ENCODE results near the gene RPL38.

RPL38 gene

DNA sequence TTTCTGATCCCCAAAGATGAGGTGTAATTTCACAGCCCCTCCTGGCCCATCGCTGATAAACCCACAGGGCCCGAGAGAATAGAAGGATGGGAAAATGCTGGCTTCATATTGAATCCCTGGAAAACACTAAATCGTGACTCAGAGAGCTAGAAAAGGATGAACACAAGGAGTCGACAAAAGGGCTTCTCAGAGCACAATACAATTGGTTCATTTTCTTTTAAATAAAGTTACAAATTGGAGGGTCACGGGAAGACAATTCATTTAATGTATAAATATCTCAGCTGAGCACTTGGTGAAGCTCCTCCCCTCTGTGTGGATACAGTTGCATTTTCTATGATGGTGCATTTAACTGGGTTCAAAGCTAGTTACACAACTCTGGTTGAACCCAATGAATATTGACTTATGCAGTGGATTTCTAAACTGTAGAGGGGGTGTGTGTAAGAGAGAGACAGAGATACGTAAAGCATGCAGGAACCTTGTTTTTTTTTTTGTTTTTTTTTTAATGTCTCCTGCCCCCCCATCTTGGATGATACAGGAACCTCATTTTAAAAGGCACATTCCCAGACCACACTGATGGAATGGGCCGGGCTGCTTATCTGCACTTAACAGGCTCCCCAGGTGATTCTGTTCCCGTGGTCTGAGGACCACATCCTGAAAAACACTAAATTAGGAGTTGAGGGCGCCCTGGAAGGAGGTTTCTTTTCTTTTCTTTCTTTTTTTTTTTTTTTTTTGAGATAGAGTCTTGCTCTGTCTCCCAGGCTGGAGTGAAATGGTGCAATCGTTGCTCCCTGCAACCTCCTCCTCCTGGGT is 24.0 kb downstream of the RPL38 start:
- no peak for DNase-seq (ENCODE audit: low read depth)

GRCh38 chr17:74228306-74228978 is 25.0 kb downstream of the RPL38 start:
- no peak for DNase-seq (ENCODE audit: low read depth)

DNA sequence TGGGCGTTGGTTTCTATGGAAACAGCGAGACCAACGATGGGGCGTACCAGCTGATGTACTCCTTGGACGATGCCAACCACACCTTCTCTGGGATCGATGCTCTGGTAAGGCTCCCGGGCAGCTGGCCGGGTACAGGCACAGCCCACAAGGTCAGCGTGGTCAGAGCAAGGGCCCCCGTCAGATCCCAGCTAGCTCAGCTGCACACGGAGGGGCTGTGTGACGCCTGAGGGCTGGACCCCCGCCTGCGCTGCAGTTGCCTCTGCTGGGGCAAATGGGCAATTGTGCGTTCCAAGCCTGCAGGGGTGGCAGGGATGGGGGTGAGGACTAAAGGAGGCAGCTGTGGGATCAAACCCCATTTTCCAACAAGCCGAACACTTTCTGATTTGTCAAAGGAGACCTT is 27.4 kb downstream of the RPL38 start:
- DNase-seq (ENCODE audit: low read depth) = no peak

DNA sequence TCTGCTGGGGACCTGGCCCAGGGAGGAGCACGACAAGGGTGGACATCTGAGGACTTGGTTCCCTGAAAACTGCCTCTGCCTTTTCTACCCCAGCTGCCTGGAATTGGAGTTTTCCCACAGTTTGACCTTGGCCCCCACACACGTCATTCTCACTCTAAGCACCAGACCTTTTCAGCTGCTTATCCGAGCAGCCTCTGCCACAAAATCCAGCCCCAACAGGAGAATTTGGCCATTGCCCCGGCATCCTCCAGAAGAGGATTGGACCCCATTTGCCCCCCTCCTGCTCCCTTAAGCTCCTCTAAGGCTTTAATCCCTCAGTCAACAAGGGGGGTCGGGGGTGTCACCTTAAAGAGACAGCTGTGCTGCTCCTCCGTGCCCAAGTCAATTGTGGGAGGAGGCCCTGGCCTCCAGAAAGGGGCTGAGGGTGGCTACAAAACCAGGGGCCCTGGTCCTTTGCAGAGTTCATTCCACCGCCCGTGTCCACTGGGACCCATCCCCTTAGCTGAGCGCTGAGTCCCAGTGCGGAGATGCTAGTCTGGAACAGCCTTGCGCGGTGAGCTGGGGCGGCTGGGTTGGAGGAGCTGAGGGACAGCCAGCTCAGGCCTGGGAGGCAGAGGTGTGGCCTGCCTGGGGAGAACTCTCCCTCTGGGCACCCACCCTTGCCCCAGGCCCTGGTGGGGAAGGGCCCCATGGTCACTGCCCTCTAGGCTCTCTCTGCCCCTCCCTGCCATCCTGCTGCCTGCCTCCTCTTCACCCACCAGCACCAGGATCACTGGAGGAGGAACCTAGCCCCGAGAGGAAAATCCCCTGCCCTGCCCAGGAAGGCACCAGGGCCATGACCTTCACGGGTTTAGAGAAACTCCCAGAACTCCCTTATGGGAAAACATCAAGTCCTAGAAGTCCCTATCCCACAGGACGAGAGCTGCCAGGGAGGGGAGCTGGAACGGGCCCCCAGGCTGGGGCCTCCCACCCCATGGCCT is 28.7 kb downstream of the RPL38 start:
- DNase-seq (ENCODE audit: low read depth) = no peak

DNA sequence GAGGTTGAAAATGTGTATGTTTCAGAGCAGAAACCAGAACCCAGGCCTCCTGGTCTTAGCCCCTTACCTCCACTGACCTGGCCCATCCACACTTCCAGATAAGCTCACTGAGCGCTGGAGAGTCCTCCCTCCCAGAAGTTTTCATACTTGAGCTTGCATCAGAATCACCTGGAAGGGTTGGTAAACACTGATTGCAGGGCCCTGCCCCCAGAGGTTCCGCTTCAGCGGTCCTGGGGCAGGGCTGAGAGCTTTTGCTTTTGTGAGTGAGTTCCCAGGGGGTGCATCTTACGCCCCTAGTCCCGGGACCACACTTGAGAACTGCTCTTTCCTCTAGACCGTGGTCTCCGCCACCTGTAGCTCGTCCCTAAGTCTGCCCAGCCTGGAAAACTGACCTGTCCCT is 30.5 kb downstream of the RPL38 start:
- DNase-seq (ENCODE audit: low read depth) = no peak

DNA sequence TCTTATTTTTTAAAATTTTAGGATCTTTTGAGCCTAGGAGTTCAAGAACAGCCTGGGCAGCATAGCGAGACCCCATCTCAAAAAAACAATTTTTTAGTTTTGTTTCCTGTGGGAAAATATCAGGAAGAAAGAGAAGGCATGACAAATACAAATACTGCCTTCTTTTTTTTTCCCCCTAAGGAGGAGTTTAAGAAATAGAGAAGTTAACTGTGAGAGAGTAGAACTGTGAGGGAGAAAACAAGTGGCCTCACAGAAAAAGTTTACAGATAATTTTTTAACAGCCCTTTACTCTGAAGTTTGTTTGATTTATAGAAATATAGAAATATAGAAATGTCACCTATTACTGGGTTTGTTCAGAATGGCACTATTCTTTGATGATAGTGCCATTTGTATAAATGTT is 31.0 kb downstream of the RPL38 start:
- no peak for DNase-seq (ENCODE audit: low read depth)

GRCh38 chr17:74235040-74235581 is 31.6 kb downstream of the RPL38 start:
- DNase-seq (ENCODE audit: low read depth) = no peak

DNA sequence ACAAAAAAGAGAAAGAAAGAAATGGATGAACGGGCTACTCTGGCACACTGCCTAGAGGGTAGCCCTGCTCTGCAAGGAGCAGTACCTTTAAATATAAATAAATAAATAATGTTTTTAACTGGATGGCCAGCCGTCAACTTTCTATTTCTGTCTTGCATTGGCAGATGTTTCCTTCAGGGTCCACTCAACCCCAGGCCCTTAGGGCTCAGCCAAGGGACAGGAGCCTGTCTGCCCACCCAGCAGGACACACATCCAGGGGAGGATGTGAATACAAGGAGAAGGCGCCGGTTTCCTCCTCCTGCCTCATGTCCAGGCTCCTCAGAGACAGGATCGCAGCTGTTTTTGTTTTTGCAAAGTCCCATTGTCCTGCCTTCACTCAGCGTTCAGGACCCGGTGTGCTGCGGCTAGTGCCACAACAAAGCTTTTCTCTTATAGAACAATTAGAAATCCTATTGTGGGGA is 32.5 kb downstream of the RPL38 start:
- no peak for DNase-seq (ENCODE audit: low read depth)

DNA sequence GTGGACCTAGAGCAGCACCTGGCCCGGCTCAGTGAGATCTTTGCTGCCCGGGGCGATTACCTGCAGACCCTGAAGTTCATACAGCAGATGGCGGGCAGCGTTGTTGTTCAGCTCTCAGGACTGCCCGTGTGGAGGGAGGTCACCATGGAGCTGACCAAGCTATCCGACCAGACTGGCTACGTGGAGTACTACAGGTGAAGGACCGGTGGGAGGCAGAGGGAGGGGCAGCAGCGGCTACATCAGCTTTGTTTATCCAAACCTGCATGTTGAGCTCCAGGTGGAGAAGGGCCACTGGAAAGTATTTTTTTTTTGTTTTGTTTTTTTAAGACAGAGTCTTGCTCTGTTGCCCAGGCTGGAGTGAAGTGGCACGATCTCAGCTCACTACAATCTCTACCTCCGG is 33.8 kb downstream of the RPL38 start:
- DNase-seq (ENCODE audit: low read depth) = no peak

DNA sequence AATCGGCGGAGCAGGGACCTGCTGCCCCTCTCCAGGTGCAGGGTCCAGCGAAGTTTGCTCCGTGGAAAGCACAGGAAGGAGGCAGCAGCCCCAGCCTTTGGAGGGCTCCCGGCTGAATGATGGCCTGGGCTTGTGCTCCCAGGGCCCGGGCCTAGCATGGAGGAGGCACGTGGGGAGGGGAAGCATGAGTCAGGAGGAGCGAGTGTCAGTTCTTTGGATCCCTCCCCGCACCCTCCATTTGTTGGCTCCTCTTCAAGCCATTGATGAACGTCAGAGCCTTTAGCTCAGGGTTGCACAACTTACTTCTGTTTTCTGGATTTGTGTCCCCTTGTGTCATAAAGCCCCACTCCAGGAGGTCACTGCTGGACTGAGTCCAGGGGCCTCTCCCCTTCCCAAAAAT is 35.7 kb downstream of the RPL38 start:
- DNase-seq (ENCODE audit: low read depth) = no peak

DNA sequence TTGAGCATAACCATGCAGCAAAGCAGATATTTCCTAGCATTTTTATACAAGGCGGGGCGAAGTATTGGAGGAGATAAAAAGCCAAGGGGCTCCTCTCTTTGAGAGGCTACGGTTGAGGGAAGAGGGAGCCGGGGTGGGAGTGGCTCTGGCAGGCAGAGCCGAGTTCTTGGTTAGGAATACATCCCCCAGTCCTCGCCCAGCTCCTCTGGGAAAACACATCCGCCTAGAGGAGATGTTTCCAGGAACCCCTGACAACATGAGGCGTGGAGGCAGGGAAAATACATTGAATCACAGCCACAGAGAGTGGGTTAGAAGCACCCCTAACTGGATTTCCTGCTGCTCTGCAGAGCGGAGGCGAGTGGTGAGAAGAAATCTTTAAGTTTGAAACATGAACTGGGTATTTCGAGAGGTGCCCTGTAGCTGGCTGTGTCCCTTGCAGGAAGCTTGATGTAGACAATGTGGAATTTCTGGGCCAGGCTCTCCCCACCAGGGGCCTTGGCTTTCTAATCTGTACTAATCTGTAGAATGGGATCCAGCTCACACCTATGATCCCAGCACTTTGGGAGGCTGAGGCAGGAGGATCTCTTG is 37.2 kb downstream of the RPL38 start:
- no peak for DNase-seq (ENCODE audit: low read depth)

- no peak for DNase-seq (ENCODE audit: low read depth)
Measured at GRCh38 chr17:74241431-74241830, 38.0 kb downstream of the RPL38 start.

GRCh38 chr17:74241847-74242246 is 38.4 kb downstream of the RPL38 start:
- no peak for DNase-seq (ENCODE audit: low read depth)

GRCh38 chr17:74243013-74243755 is 39.7 kb downstream of the RPL38 start:
- no peak for DNase-seq (ENCODE audit: low read depth)

DNA sequence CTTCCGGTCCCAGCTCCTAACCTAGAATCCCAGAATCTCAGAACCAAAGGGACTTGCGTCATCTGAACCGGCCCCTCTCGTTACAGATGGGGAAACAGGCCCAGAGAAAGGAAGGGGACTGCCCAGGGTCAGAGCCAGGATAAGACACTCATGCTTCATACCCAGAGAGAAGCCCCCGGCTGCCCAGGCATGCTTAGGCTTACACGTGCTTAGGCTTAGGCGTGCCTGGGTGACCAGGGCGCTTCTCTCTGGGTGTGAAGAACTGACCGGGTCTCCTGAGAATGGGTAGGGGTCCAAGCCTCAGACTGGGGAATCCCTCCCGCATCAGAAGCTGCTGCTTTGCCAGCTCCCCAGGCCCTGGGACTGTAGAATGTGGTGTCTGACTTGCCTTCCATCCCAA is 40.6 kb downstream of the RPL38 start:
- no peak for DNase-seq (ENCODE audit: low read depth)

- DNase-seq (ENCODE audit: low read depth) = no peak
Measured at GRCh38 chr17:74244548-74244947, 41.1 kb downstream of the RPL38 start.

- DNase-seq (ENCODE audit: low read depth) = no peak
Measured at GRCh38 chr17:74245145-74245831, 41.8 kb downstream of the RPL38 start.

DNA sequence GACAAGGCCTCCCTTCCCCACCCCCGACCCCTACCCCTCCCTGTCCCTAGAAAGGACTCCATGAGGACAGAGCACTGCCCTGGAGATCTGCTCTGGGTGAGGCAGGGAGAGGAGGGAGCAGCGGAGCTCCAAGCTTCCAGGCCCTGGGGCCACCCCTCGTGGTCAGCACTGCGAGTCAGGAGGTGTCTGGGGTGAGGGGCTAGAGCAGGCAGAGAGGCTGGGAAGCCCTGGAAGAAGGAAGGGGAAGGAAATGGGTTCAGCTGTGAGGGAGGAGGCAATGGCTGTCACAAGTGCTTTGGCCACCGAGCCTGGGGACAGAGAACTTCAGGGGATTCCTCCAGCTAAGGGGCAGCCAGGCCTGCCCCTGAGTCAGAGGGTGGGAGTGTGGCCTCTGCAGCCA is 42.4 kb downstream of the RPL38 start:
- DNase-seq (ENCODE audit: low read depth) = no peak

GRCh38 chr17:74249590-74250270 is 46.3 kb downstream of the RPL38 start:
- DNase-seq (ENCODE audit: low read depth) = no peak

Data from activated T-cell treated with anti-CD3 and anti-CD28 coated beads for 1 hour (primary cell).